Measurements from ENCODE around the gene ALK. TPM values are rescaled to one million over a fixed set of nuclear protein-coding genes. Genes with fewer than 3 reads are reported as not detected.

ALK gene
- total RNA-seq, 1 donor from 2014 or later, result not detected

- Mint-ChIP-seq H3K27ac (no peak overlapping the region), H3K4me3 (ENCODE audit: low read depth) (no peak overlapping the region), H3K36me3 (ENCODE audit: insufficient read depth) (no peaks in the 10 kb centered on the region), H3K9me3 (ENCODE audit: low read depth) (peaks cover 7% of the 10 kb centered on the region), H3K4me1 (ENCODE audit: low read depth) (no peaks in the 10 kb centered on the region), H3K27me3 (peaks cover 7% of the 10 kb centered on the region)
- TF ChIP-seq, protein P1, sequence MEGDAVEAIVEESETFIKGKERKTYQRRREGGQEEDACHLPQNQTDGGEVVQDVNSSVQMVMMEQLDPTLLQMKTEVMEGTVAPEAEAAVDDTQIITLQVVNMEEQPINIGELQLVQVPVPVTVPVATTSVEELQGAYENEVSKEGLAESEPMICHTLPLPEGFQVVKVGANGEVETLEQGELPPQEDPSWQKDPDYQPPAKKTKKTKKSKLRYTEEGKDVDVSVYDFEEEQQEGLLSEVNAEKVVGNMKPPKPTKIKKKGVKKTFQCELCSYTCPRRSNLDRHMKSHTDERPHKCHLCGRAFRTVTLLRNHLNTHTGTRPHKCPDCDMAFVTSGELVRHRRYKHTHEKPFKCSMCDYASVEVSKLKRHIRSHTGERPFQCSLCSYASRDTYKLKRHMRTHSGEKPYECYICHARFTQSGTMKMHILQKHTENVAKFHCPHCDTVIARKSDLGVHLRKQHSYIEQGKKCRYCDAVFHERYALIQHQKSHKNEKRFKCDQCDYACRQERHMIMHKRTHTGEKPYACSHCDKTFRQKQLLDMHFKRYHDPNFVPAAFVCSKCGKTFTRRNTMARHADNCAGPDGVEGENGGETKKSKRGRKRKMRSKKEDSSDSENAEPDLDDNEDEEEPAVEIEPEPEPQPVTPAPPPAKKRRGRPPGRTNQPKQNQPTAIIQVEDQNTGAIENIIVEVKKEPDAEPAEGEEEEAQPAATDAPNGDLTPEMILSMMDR (IDR thresholded peaks at IDR 0.05; ENCODE audit: unreplicated experiment), result no peak
- DNase-seq (ENCODE audit: low spot score, unreplicated experiment), result no peak
Measured at GRCh38 chr2:29481313-29481712, 440.1 kb downstream of the ALK start.

DNA sequence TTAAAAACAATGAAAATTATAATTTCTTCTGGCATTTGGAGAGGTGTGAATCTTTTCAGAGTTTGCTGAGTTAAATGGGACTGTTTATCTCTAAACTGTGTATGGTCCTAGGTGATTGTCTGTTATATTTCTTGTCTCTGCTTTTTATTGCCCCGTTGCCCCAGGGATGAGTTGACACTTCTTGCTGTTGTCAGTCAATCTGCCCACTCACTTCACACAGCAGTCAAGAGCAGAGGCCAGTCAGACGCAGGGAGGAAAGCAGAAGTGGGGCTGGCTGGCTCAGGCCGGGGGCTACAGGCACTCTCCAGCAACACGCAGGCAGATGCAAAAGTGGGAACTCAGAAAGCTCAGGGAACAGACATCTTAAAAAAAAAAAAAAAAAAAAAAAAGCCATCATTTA lies 441.0 kb downstream of the ALK start:
- no peak overlapping the region for H3K27ac Mint-ChIP-seq
- H3K36me3 Mint-ChIP-seq (ENCODE audit: insufficient read depth), result no peaks in the 10 kb centered on the region
- TF ChIP-seq, protein P1 (IDR thresholded peaks at IDR 0.05; ENCODE audit: unreplicated experiment), result no peak
- no peaks in the 10 kb centered on the region for H3K4me1 Mint-ChIP-seq (ENCODE audit: low read depth)
- peaks cover 7% of the 10 kb centered on the region for H3K27me3 Mint-ChIP-seq
- H3K9me3 Mint-ChIP-seq (ENCODE audit: low read depth), result peaks cover 7% of the 10 kb centered on the region
- H3K4me3 Mint-ChIP-seq (ENCODE audit: low read depth), result no peak overlapping the region
- DNase-seq (ENCODE audit: low spot score, unreplicated experiment), result no peak

- TF ChIP-seq, protein P1 (IDR thresholded peaks at IDR 0.05; ENCODE audit: unreplicated experiment), result no peak
- DNase-seq (ENCODE audit: low spot score, unreplicated experiment), result no peak
Measured at GRCh38 chr2:29479401-29479800, 442.0 kb downstream of the ALK start.

DNA sequence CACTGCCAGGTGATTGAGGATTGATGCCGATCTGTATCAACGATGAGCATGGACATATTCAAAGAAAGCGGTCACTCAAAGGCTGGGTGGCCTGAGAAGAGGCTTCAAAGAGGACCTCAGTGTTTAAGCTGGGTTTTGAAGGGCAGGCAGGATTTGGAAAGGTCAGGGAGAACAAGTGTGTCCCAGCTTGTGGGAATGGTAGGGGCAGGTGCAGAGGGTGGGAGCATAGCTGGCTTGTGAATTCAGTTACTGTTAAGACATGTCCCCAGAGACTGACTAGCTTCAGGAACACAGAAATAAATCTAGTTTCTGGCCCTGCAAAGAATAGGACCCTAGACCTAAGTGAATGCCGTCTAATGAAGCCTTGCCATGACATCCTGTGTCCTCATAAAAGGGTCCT lies 442.7 kb downstream of the ALK start:
- TF ChIP-seq, protein P1 (IDR thresholded peaks at IDR 0.05; ENCODE audit: unreplicated experiment), result no peak
- DNase-seq (ENCODE audit: low spot score, unreplicated experiment), result no peak
- Mint-ChIP-seq H3K4me3 (ENCODE audit: low read depth) (no peak overlapping the region), H3K9me3 (ENCODE audit: low read depth) (peaks cover 1% of the 10 kb centered on the region), H3K36me3 (ENCODE audit: insufficient read depth) (no peaks in the 10 kb centered on the region), H3K27me3 (peaks cover 7% of the 10 kb centered on the region), H3K27ac (no peak overlapping the region), H3K4me1 (ENCODE audit: low read depth) (no peaks in the 10 kb centered on the region)

More at GRCh38 chr2:29479401-29479800, 442.0 kb downstream of the ALK start:
- Mint-ChIP-seq H3K27ac (no peak overlapping the region), H3K4me3 (ENCODE audit: low read depth) (no peak overlapping the region), H3K27me3 (peaks cover 7% of the 10 kb centered on the region), H3K36me3 (ENCODE audit: insufficient read depth) (no peaks in the 10 kb centered on the region), H3K9me3 (ENCODE audit: low read depth) (peaks cover 4% of the 10 kb centered on the region), H3K4me1 (ENCODE audit: low read depth) (no peaks in the 10 kb centered on the region)

- no peaks in the 10 kb centered on the region for H3K4me1 Mint-ChIP-seq (ENCODE audit: low read depth)
- no peak overlapping the region for H3K4me3 Mint-ChIP-seq (ENCODE audit: low read depth)
- peaks cover 8% of the 10 kb centered on the region for H3K9me3 Mint-ChIP-seq (ENCODE audit: low read depth)
- TF ChIP-seq, protein P1 (IDR thresholded peaks at IDR 0.05; ENCODE audit: unreplicated experiment), result no peak
- peaks cover 7% of the 10 kb centered on the region for H3K27me3 Mint-ChIP-seq
- no peak overlapping the region for H3K27ac Mint-ChIP-seq
- DNase-seq (ENCODE audit: low spot score, unreplicated experiment), result no peak
- no peaks in the 10 kb centered on the region for H3K36me3 Mint-ChIP-seq (ENCODE audit: insufficient read depth)
Measured at GRCh38 chr2:29477186-29477585, 444.2 kb downstream of the ALK start.
